H1 (cell line): ENCODE data around the gene FBN2. TPM values are rescaled to one million over a fixed set of nuclear protein-coding genes. Genes with fewer than 3 reads are reported as not detected.

ENCODE experiments used
- CTCF ChIA-PET: fragments of 300-600 bp; sonication (Branson Sonifier 250); formaldehyde crosslinking; loops from one replicate; lab custom pipeline; 2021; ENCODE audit not compliant: partially characterized antibody; lab: Charles Lee
- POLR2A ChIA-PET: fragments of 300-600 bp; sonication (Branson Sonifier 250); formaldehyde crosslinking; loops from one replicate; lab custom pipeline; 2021; ENCODE audit warnings: inconsistent platforms; ENCODE audit not compliant: partially characterized antibody; lab: Charles Lee
- DNase-seq, 2 experiments: peaks; one replicate each; pipeline versions ENCODE4 v3.0.0 to v3.0.0-alpha.2; 2010 to 2022; ENCODE audit warnings: low spot score in 2 of 2, low read depth in 1 of 2, mixed read lengths in 1 of 2
- FAIRE-seq: peaks from 2 replicates; lab custom pipeline; 2011; peaks lifted over from hg19 to GRCh38; lab: Jason Lieb, UNC
- H2AFZ ChIP-seq: 2 replicates; pipeline ENCODE4 v1.8.1; 2012; ENCODE audit warnings: low read length, inconsistent platforms
- H2AK5ac ChIP-seq: 2 replicates; pipeline ENCODE4 v1.6.1; 2013; ENCODE audit warnings: low read depth, low read length
- H2BK120ac ChIP-seq: replicated peaks from 2 replicates; pipeline ENCODE3; 2013; ENCODE audit warnings: low read depth, low read length, inconsistent platforms
- H2BK12ac ChIP-seq: 2 replicates; pipeline ENCODE4 v1.6.1; 2013; ENCODE audit warnings: low read depth, low read length
- H2BK15ac ChIP-seq: 2 replicates; pipeline ENCODE4 v1.6.1; 2013; ENCODE audit warnings: low read length
- H2BK20ac ChIP-seq: 2 replicates; pipeline ENCODE4 v1.6.1; 2013; ENCODE audit warnings: low read length
- H2BK5ac ChIP-seq: 2 replicates; pipeline ENCODE4 v1.6.1; 2013; ENCODE audit warnings: low read depth, low read length
- H3K14ac ChIP-seq: 2 replicates; pipeline ENCODE4 v1.6.1; 2013; ENCODE audit warnings: inconsistent platforms; ENCODE audit not compliant: insufficient read length
- H3K18ac ChIP-seq: 2 replicates; pipeline ENCODE4 v1.6.1; 2013; ENCODE audit warnings: low read length; ENCODE audit errors: extremely low read depth
- H3K23ac ChIP-seq: 2 replicates; pipeline ENCODE4 v1.6.1; 2013; ENCODE audit warnings: inconsistent platforms; ENCODE audit not compliant: insufficient read length
- H3K23me2 ChIP-seq: 2 replicates; pipeline ENCODE4 v1.6.1; 2013; ENCODE audit warnings: low read depth, low read length
- H3K27ac ChIP-seq: 2 replicates; pipeline ENCODE4 v1.6.1; 2011; ENCODE audit warnings: low read depth, low read length, inconsistent platforms
- H3K27me3 ChIP-seq, 4 experiments: replicated peaks in 1 of 4; 1 replicate in 1 of 4; 2 replicates in 3 of 4; pipeline versions ENCODE4 v1.6.1 to v1.8.1; 2011 to 2013; ENCODE audit warnings: low read length in 3 of 4, mild to moderate bottlenecking in 3 of 4, inconsistent platforms in 2 of 4, mixed read lengths in 2 of 4, moderate library complexity in 1 of 4; ENCODE audit not compliant: control insufficient read depth in 3 of 4, insufficient read depth in 3 of 4; ENCODE audit errors: extremely low read depth in 1 of 4
- H3K36me3 ChIP-seq, 4 experiments: 2 replicates each; pipeline versions ENCODE4 v1.6.1 to v1.8.1; 2011 to 2013; ENCODE audit warnings: mild to moderate bottlenecking in 4 of 4, low read length in 3 of 4, moderate library complexity in 2 of 4, control low read depth in 1 of 4, inconsistent platforms in 1 of 4; ENCODE audit not compliant: insufficient read depth in 4 of 4, control insufficient read depth in 2 of 4
- H3K4ac ChIP-seq: replicated peaks from 2 replicates; pipeline ENCODE3; 2013; ENCODE audit warnings: low read length, low read depth, mixed read lengths, inconsistent platforms; ENCODE audit not compliant: insufficient read length
- H3K4me1 ChIP-seq, 4 experiments: replicated peaks in 1 of 4; 1 replicate in 1 of 4; 2 replicates in 3 of 4; pipeline versions ENCODE4 v1.6.1 to v1.8.1; 2011 to 2013; ENCODE audit warnings: low read length in 3 of 4, inconsistent platforms in 2 of 4, mixed read lengths in 1 of 4; ENCODE audit not compliant: insufficient read depth in 4 of 4, control insufficient read depth in 3 of 4
- H3K4me2 ChIP-seq, 2 experiments: 2 replicates each; pipeline versions ENCODE4 v1.6.1 to v1.8.1; 2011 to 2013; ENCODE audit warnings: low read depth in 2 of 2, low read length in 2 of 2, control low read depth in 1 of 2, inconsistent platforms in 1 of 2, mild to moderate bottlenecking in 1 of 2; ENCODE audit not compliant: insufficient read depth in 1 of 2
- H3K4me3 ChIP-seq, 4 experiments: fragments of 200-600, 300-600 bp in 1 of 4; sonication (generic), shearing (Covaris generic), sonication (Bioruptor Twin) in 1 of 4; 2 replicates each; pipeline versions ENCODE4 v1.5.1 to v1.8.1; 2011 to 2016; ENCODE audit warnings: low read length in 4 of 4, low read depth in 3 of 4, control low read depth in 2 of 4, inconsistent platforms in 2 of 4, mild to moderate bottlenecking in 2 of 4, mixed read lengths in 1 of 4, moderate library complexity in 1 of 4; ENCODE audit not compliant: insufficient read depth in 2 of 4; ENCODE audit errors: extremely low read depth in 1 of 4
- H3K56ac ChIP-seq: replicated peaks from 2 replicates; pipeline ENCODE3; 2013; ENCODE audit warnings: low read depth, mild to moderate bottlenecking, mixed read lengths, low read length, inconsistent platforms; ENCODE audit not compliant: insufficient read length
- H3K79me1 ChIP-seq: 2 replicates; pipeline ENCODE4 v1.6.1; 2013; ENCODE audit warnings: low read depth, low read length, control low read depth
- H3K79me2 ChIP-seq, 2 experiments: 2 replicates each; pipeline versions ENCODE4 v1.6.1 to v1.8.1; 2012 to 2013; ENCODE audit warnings: low read length in 2 of 2, mild to moderate bottlenecking in 2 of 2, inconsistent platforms in 1 of 2; ENCODE audit not compliant: insufficient read depth in 2 of 2, control insufficient read depth in 1 of 2
- H3K9ac ChIP-seq, 4 experiments: replicated peaks in 1 of 4; 1 replicate in 1 of 4; 2 replicates in 3 of 4; pipeline versions ENCODE4 v1.6.1 to v1.8.1; 2011 to 2013; ENCODE audit warnings: low read depth in 3 of 4, low read length in 3 of 4, control low read depth in 2 of 4, mild to moderate bottlenecking in 2 of 4, moderate library complexity in 2 of 4, inconsistent platforms in 1 of 4; ENCODE audit errors: extremely low read depth in 1 of 4
- H3K9me3 ChIP-seq, 2 experiments: 2 replicates each; pipeline versions ENCODE4 v1.6.1 to v1.8.1; 2012 to 2013; ENCODE audit warnings: mild to moderate bottlenecking in 2 of 2, moderate library complexity in 2 of 2, control low read depth in 1 of 2, inconsistent platforms in 1 of 2, low read depth in 1 of 2, low read length in 1 of 2, mixed read lengths in 1 of 2; ENCODE audit not compliant: insufficient read depth in 2 of 2
- H4K20me1 ChIP-seq, 2 experiments: replicated peaks in 1 of 2; 2 replicates each; pipeline versions ENCODE3 to v1.8.1; 2011 to 2013; ENCODE audit warnings: inconsistent platforms in 2 of 2, low read length in 2 of 2, mild to moderate bottlenecking in 1 of 2; ENCODE audit not compliant: insufficient read depth in 2 of 2, control insufficient read depth in 1 of 2
- H4K5ac ChIP-seq: 2 replicates; pipeline ENCODE4 v1.6.1; 2013; ENCODE audit warnings: low read length, low read depth, mixed read lengths, inconsistent platforms; ENCODE audit not compliant: insufficient read length
- H4K8ac ChIP-seq: 2 replicates; pipeline ENCODE4 v1.8.0; 2013; ENCODE audit warnings: mild to moderate bottlenecking, moderate library complexity, low read length, inconsistent platforms; ENCODE audit not compliant: insufficient read depth; ENCODE audit errors: extremely low read depth
- H4K91ac ChIP-seq: replicated peaks from 2 replicates; pipeline ENCODE3; 2013; ENCODE audit warnings: low read length, mixed read lengths, inconsistent platforms; ENCODE audit not compliant: insufficient read length
- BRCA1 ChIP-seq: IDR thresholded peaks from 2 replicates; pipeline ENCODE4 v1.6.1; 2012; ENCODE audit warnings: low read depth, low read length, improper control_type of control experiment
- CBX8 ChIP-seq: fragments of 300-800, 300-1000 bp; sonication (generic); IDR thresholded peaks from 2 replicates; pipeline ENCODE4 v1.7.1; 2016; ENCODE audit warnings: low read depth, low read length, borderline replicate concordance
- CTCF ChIP-seq, 3 experiments: IDR thresholded peaks; 1 replicate in 2 of 3; 2 replicates in 1 of 3; pipeline versions ENCODE4 v1.5.1 to v1.6.1; 2011; ENCODE audit warnings: low read length in 3 of 3, mild to moderate bottlenecking in 3 of 3, inconsistent platforms in 2 of 3, low read depth in 1 of 3, moderate library complexity in 1 of 3; ENCODE audit not compliant: insufficient read depth in 1 of 3; ENCODE audit errors: control extremely low read depth in 1 of 3
- EP300 ChIP-seq, 2 experiments: IDR thresholded peaks; 1 replicate in 1 of 2; 2 replicates in 1 of 2; pipeline ENCODE4 v1.6.1; 2011 to 2012; ENCODE audit warnings: low read depth in 2 of 2, low read length in 2 of 2, mild to moderate bottlenecking in 2 of 2, borderline replicate concordance in 1 of 2, inconsistent platforms in 1 of 2, moderate library complexity in 1 of 2
- EZH2 ChIP-seq: fragments of 200-600 bp; sonication (generic); IDR thresholded peaks from 2 replicates; pipeline ENCODE4 v1.7.1; 2012; ENCODE audit warnings: low read depth, mild to moderate bottlenecking, moderate library complexity, low read length, inconsistent platforms; ENCODE audit not compliant: severe bottlenecking
- KDM1A ChIP-seq: fragments of 200-600, 300-600 bp; sonication (generic); IDR thresholded peaks from 2 replicates; pipeline ENCODE4 v1.7.1; 2016; ENCODE audit warnings: mild to moderate bottlenecking, low read length, borderline replicate concordance
- KDM4A ChIP-seq: IDR thresholded peaks from one replicate; pipeline ENCODE4 v1.7.1; 2012; ENCODE audit warnings: low read depth, mild to moderate bottlenecking, moderate library complexity, low read length, inconsistent platforms; ENCODE audit not compliant: severe bottlenecking
- RAD21 ChIP-seq, 2 experiments: IDR thresholded peaks in 1 of 2; conservative IDR thresholded peaks in 1 of 2; 2 replicates each; pipeline ENCODE4 v1.6.1; 2011; ENCODE audit warnings: low read depth in 2 of 2, low read length in 2 of 2, improper control_type of control experiment in 1 of 2, inconsistent platforms in 1 of 2, mild to moderate bottlenecking in 1 of 2, moderate library complexity in 1 of 2
- SIRT6 ChIP-seq: IDR thresholded peaks from one replicate; pipeline ENCODE4 v1.7.1; 2012; ENCODE audit warnings: low read length, inconsistent platforms
- SP2 ChIP-seq: IDR thresholded peaks from 2 replicates; pipeline ENCODE4 v1.6.1; 2012; ENCODE audit warnings: mild to moderate bottlenecking, low read length, inconsistent platforms
- TBP ChIP-seq: IDR thresholded peaks from 2 replicates; pipeline ENCODE4 v1.6.1; 2011; ENCODE audit warnings: low read depth, low read length, improper control_type of control experiment
- WGBS, 2 experiments: shearing (Covaris generic) in 1 of 2; methylation state at CpG; one replicate each; pipeline versions ENCODE4 v1.1.6 to v1.1.7; 2013 to 2015; ENCODE audit warnings: low lambda C conversion rate in 2 of 2, mixed read lengths in 2 of 2, inconsistent platforms in 1 of 2, low coverage in 1 of 2, missing lambda C conversion rate in 1 of 2; ENCODE audit not compliant: insufficient replicate concordance in 2 of 2, insufficient coverage in 1 of 2, insufficient read length in 1 of 2; ENCODE audit errors: extremely low coverage in 1 of 2, missing lambda C conversion rate in 1 of 2; 5-methylcytosine and 5-hydroxymethylcytosine counted together
- polyA plus RNA-seq, 7 experiments: library from polyadenylated mRNA; depleted of rRNA in 3 of 7; stranded (reverse) in 5 of 7; unstranded in 2 of 7; fragments of >200 nt in 5 of 7; fragments of 200-250 nt in 2 of 7; gene quantifications; 1 replicate in 5 of 7; 2 replicates in 1 of 7; 4 replicates in 1 of 7; pipeline versions ENCODE4 v1.2.1 to v1.2.3, GENCODE V29; 2011 to 2013; ENCODE audit warnings: missing spikeins in 2 of 7, mixed read lengths in 2 of 7
- total RNA-seq: library from RNA; stranded (reverse); fragmentation: NEBNext Ultra II Directional; extraction: Animal tissue kit (Norgen Biotek cat#: 25700); gene quantifications from 2 replicates; pipeline ENCODE4 v1.2.1, GENCODE V29; 2021

Gene FBN2
- total and polyA plus RNA-seq, 2 of the 8 experiments (the other 6 are each of a cell fraction or from before 2014, with no cell fraction given) = 14.1 to 16.3 TPM

GRCh38 chr5:128213340-128213739, 324.7 kb downstream of the FBN2 start:
- Histone ChIP-seq H3K4me1 (no peaks in the 10 kb centered on the region; a peak in 1 of 7 replicates), H4K91ac (no peak overlapping the region), H3K18ac (no peak overlapping the region), H3K4ac (no peak overlapping the region), H4K8ac (no peak overlapping the region), H3K27ac (no peak overlapping the region), H3K4me2 (no peak overlapping the region), H4K20me1 (no peaks in the 10 kb centered on the region), H2BK5ac (no peak overlapping the region), H3K23me2 (no peaks in the 10 kb centered on the region), H2BK12ac (no peak overlapping the region), H3K79me1 (no peaks in the 10 kb centered on the region), H2AK5ac (no peak overlapping the region), H3K79me2 (no peaks in the 10 kb centered on the region), H3K9ac (no peak overlapping the region), H3K9me3 (no peaks in the 10 kb centered on the region), H3K36me3 (no peaks in the 10 kb centered on the region), H3K14ac (no peak overlapping the region), H2BK120ac (no peak overlapping the region), H3K56ac (no peak overlapping the region), H4K5ac (no peak overlapping the region), H3K23ac (no peak overlapping the region), H3K4me3 (no peak overlapping the region), H2BK15ac (no peak overlapping the region), H2AFZ (no peak overlapping the region; the same call in 1 of the 2 replicates), H2BK20ac (no peak overlapping the region), H3K27me3 (no peaks in the 10 kb centered on the region)
- FAIRE-seq = peak; percentile 99
- peak; percentile 38 to 61 for DNase-seq
- WGBS, 2 experiments = 17% methylated on average over 4 of the region's 4 CpGs; no CpG with 5 or more reads in 1 of the 2 experiments
- POLR2A ChIA-PET = no interaction called here
- CTCF ChIA-PET = interaction anchor here (1.0 to 2.4 kb wide), 6 partner anchors 115 to 906 kb away, joined by 3 to 8 read pairs (median 5); no protein-coding TSS in a partner anchor
- TF ChIP-seq KDM1A (no peak), EZH2 (no peak), SP2 (no peak), KDM4A (no peak), RAD21 (IDR thresholded peaks at IDR 0.05 in 1 of 2, conservative IDR thresholded peaks at IDR 0.05 in 1 of 2; ENCODE audit: low read depth in 2 of 2, low read length in 2 of 2) (peak; percentile 96 to 98), SIRT6 (no peak), CBX8 (no peak), CTCF (IDR thresholded peaks at IDR 0.05; ENCODE audit: control extremely low read depth in 1 of 3, insufficient read depth in 1 of 3, low read depth in 1 of 3, low read length in 3 of 3) (peak in 2 of 3 experiments; percentile 72; a peak in 3 of 4 replicates), BRCA1 (no peak), TBP (no peak), EP300 (IDR thresholded peaks at IDR 0.05; ENCODE audit: borderline replicate concordance in 1 of 2, low read depth in 2 of 2, low read length in 2 of 2) (no peak)
